Activated naive CD4-positive, alpha-beta T cell treated with anti-CD3 and anti-CD28 coated beads, Interleukin-2, amount 50 U/mL, for 16 hours (primary cell): Measurements from ENCODE around the gene DNHD1.
A peak's percentile ranks its signal among the peaks of the same experiment; 100 is the strongest.

Experiments
- DNase-seq: peaks from one replicate; pipeline ENCODE4 v3.0.0-alpha.2; 2020

DNHD1 gene

DNA sequence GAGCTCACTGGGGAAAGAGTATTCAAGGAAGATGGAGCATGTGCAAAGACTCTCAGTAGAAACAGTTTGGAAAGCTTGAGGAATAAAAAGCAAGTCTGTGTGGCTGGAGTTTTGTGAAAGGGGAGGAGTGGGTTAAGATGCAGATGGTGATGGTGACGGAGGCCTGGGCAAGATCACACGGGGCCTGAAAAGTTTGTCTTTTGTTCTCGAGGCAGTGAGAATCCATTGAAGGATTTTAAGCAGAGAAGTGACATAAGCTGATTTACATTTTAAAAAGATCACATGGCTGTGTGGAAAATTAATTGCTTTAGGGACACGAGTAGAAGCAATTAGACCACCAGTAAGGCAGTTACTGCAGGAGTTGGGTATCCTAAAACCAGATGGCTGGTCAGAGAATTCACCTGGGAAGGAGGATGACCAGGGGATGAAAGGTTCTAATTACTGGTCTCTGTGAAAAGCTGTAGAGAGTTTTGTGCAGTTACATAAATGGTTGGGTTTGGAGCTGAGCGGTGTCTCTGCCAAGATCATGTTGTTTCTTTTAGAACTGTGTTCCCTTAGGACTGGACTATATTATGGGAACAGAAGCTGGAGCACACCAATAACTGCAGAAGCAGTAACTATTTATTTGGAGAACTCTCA, 99.3 kb downstream of the DNHD1 start:
- no peak for DNase-seq

GRCh38 chr11:6598555-6598954, 101.5 kb downstream of the DNHD1 start:
- DNase-seq, result no peak

- DNase-seq, result no peak
Observed at GRCh38 chr11:6599449-6599848, 102.4 kb downstream of the DNHD1 start.

DNA sequence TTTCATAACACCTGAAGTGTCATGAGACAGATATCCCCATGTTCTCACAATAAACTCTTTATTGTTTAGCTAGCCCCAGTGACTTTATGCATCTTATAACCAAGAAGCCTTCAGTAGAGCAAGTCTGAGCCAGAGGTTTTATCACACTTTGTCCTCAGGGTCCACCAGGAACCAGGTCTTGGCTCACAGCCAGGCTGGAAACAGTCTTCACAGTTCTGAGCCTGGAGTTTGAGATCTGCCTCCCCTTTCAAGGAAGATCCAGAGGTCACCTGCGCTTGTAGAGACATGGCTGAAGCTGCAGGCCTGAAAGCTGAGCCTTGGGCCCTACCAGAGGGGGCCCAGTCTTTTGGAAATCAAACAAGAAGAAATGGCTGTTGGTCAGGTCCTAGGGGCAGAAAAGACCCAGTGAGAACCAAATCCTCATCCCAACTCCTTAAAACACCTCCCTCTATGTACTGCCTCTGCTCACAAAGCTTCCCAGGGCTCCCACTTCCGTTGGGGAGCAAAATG, 102.9 kb downstream of the DNHD1 start:
- no peak for DNase-seq

DNA sequence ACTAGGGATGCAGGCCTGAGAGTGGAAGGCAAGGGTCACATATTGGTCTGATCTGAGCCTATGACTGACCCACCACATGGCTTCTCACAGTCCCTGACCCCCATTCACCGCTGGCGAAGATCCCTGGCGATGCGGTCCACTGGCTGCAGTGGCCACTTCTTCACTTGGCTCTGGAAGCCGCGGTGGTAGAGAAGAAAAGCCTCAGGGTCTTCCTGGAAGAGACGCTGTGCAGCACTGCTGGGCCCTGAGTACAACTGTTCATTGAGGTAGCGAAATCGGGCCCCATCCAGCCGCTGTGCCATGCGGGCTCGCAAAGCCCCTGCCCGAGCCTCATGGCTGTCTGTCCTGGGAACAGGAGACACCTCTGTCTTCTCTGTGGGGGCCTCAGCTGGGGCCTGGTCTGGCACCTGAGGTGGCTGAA, 104.0 kb downstream of the DNHD1 start:
- DNase-seq, result no peak

GRCh38 chr11:6602096-6602940, 105.2 kb downstream of the DNHD1 start:
- no peak for DNase-seq

DNA sequence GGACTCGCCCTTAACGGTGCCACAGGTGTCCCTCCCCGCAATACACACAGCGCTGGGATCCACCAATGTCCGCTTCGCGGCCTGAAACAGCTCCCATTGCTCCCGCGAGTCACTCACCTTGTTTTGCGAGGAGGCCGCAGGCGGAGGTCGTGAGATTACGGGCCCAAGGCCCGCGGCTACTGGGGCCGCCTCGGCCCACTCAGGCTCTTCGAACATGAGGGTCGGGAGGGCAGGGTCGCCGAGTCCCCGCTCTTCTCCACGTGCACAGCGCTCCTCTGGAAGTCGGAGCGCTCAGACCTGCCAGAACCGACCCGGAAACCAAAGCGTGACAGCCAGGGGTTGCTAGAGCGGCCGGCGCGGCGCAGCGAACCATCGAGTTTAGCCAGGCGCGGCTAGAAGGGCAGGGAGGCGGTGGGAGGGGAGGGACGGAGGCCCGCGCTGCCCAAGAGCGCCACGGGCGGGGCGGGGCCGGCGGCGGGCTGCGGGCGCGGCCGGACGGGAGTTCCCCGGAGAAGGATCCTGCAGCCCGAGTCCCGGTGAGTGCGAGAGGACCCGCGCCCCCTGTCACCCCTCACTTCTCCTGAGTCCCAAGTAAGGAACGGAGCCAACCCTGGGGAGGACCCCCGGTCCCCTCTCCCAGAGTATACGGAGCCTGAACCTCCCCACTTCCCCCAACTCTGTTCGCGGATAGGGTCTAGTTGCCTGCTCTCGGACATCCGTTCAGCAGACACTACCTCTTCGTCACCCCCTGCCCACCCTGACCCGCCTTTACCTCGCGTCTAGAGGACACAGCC, 106.4 kb downstream of the DNHD1 start, which contains the start of the genes ILK and RRP8:
TSS of gene ILK (plus strand) at position 488 of the 794 bp plus-strand sequence. CDS start 498 bp downstream, outside the sequence.
TSS of gene RRP8 (minus strand) at position 330 of the 794 bp plus-strand sequence. CDS start at position 216, 114 bp downstream.
- DNase-seq, result peak; percentile 81

- peak; percentile 51 for DNase-seq
Observed at GRCh38 chr11:6604081-6604626, 107.1 kb downstream of the DNHD1 start.

DNA sequence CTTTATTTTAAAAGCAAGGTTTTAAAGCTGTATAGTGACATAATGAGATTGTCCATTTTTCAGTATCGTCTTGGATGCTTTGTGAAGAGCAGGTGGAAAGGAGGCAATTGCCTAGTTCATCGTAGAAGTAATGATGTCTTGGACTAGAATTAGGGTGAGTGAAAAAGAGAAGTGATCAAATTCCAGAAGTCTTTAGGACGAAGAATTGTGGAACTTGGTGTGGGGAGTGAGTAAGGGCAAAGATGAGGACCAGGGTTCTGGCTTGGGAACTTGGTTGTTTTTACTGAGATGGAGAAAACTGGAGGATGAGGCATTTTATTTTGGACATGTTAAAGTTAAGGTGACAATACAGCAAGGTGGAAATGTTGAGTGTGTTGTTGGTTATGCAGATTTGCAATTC, 107.7 kb downstream of the DNHD1 start:
- DNase-seq, result no peak

- DNase-seq, result no peak
Observed at GRCh38 chr11:6606471-6607189, 109.5 kb downstream of the DNHD1 start.

GRCh38 chr11:6607190-6607795, 110.2 kb downstream of the DNHD1 start:
- no peak for DNase-seq

- no peak for DNase-seq
Observed at GRCh38 chr11:6608011-6608410, 110.9 kb downstream of the DNHD1 start.

DNA sequence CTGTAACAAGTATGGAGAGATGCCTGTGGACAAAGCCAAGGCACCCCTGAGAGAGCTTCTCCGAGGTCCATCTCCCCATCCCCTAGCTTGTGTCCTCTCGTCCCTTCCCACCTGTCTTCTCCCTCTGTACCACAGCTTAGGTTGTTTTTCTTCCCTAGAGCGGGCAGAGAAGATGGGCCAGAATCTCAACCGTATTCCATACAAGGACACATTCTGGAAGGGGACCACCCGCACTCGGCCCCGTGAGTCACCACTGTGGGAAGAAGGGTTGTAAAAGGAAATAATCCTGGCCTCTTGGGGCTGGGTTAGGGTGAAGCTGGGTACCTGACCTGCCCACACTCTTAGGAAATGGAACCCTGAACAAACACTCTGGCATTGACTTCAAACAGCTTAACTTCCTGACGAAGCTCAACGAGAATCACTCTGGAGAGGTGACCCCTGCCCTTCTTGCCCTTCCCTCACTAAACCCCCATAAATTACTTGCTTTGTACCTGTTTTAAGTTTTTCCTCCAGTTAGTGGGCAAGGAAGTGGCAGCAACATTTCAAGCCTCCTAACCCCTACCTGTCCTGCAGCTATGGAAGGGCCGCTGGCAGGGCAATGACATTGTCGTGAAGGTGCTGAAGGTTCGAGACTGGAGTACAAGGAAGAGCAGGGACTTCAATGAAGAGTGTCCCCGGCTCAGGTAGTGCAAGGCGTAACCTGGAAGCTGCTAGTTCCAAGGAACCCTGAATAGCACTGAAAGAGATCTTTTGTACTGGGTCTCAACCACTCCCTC, 111.8 kb downstream of the DNHD1 start:
- no peak for DNase-seq

- DNase-seq, result no peak
Observed at GRCh38 chr11:6609502-6610015, 112.5 kb downstream of the DNHD1 start.

DNA sequence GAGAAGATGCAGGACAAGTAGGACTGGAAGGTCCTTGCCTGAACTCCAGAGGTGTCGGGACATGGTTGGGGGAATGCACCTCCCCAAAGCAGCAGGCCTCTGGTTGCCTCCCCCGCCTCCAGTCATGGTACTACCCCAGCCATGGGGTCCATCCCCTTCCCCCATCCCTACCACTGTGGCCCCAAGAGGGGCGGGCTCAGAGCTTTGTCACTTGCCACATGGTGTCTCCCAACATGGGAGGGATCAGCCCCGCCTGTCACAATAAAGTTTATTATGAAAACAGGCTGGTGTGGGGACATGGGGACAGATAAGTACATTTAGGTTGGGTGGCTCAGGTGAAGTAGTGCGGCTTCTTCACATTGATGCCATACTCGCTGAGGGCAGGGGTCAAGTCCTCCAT, 113.5 kb downstream of the DNHD1 start:
- no peak for DNase-seq

DNA sequence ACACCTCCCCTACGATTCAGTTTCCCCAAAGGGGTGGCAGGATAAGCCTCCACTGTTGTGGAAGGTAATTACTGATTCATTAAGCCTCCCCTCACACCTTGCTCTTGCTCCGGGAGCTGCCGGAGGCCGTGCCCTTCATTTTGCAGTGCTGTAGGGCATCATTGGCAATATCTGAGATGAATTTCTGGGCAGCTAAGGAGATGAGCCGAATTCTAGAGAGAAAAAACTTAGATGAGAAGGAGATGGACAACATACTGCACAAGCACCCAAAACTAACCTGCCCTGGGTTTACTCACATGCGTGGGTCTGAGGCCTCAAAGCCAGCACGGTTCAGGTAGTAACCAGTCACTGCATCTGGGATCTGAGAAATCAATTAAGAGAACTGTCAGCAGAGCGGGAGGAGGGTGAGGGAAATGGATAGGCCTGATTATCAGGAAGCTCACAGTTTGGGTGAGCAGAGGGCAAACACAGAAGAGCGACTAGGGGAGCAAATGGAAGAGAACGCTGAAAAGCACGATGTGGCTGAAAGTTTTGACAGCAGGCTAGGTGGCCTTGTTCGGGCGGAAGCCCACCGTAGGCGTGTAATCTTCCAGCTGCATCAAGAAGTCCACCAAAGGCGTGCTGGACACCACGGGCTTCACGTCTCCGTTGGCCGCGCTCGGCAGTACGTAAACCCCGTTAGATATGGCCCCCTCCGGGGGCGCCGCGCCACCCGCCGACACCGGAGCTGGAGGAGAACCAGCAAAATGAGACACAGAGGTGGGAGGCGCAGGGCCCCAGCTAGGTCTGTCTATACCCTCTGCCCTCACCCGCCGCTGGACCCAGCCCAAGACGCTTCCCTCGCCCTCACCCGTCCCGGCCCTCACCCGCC, 114.2 kb downstream of the DNHD1 start:
- DNase-seq, result peak; percentile 35

DNA sequence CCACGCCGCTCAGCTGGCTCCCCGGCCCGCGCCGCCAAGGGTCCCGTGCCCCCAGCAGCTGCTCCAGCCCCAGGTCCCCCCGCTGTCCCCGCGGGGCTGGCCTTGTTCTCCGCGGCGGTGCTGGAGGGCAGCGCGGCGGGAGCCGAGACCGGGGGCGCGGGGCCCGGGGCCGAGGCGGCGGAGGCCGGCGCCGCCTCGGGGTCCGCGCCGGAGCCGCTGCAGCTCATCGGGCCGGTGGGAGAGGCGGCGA, 114.8 kb downstream of the DNHD1 start:
- DNase-seq, result no peak

DNA sequence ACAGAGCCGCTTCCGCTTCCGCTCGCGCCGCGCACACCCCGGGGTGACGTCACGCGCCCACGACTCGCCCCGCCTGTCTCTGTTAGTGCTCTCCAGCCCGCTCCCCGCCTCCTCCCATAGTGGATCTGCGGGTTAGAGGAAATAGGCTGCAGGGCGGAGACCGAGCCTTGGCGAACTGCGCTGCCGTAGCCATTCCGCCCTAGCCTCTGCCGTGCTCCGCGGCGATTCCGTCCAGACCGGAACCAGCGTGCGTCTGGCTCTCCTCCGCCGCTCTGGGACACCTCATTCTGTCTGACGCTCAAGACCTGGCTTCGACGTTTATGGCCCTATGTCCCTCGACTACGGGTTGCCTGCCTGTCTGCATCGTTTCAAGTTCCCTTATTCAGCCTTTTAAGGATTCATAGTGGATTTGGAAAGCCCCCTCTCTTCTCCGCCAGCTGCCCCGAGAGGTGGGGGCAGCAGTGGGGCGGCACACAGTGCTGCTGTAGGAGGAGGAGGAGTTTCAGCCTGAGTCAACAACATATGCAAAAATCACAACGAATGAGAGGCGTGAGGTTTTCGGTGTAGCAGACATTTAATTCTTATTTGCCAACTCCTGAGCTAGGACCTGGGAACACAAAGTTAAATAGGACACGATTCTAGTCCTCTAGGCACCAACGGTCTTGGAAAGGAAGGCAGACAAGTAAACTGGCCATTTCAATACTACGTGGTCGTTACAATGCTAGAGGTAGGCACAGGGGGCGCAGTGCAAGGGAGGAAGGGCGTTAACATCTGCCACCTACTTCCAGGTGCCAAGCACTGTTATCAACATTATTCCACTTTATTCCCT, 115.3 kb downstream of the DNHD1 start, which contains the start of gene TAF10:
TSS of gene TAF10 (minus strand) at position 4 of the 829 bp plus-strand sequence. CDS start 27 bp downstream, outside the sequence.
- DNase-seq, result peak; percentile 93

GRCh38 chr11:6613496-6613895, 116.4 kb downstream of the DNHD1 start:
- DNase-seq, result no peak
